GM12878 (cell line): ENCODE data around the gene AKT3. TPM values are rescaled to one million over a fixed set of nuclear protein-coding genes. Genes with fewer than 3 reads are reported as not detected.

Experiments
- ATAC-seq: fragments of 200-7000 bp; cut with Tn5 transposase; 3 replicates; pipeline ENCODE4 v1.9.1; 2020; ENCODE audit warnings: mild to moderate bottlenecking, moderate library complexity
- BruUV-seq: library from RNA; stranded (reverse); fragments of 400-500 nt; replicated peaks from 2 replicates; lab custom pipeline; 2021; lab: Mats Ljungman, UMichigan
- CTCF ChIA-PET: fragments of 300-600 bp; sonication (Branson Sonifier 250); formaldehyde crosslinking; extraction: SDS; loops from one replicate; lab custom pipeline; 2021; ENCODE audit warnings: inconsistent platforms; lab: Yijun Ruan, JAX
- POLR2A ChIA-PET: fragments of 350-600 bp; formaldehyde crosslinking; extraction: SDS; loops from one replicate; lab custom pipeline; 2021; ENCODE audit warnings: inconsistent platforms; lab: Charles Lee
- RAD21 ChIA-PET: fragments of 300-600 bp; sonication (Branson Sonifier 250); formaldehyde crosslinking; loops from one replicate; lab custom pipeline; 2023; ENCODE audit warnings: antibody characterized with exemption; ENCODE audit not compliant: unreplicated experiment; lab: Charles Lee
- SMC1A ChIA-PET: fragments of 300-600 bp; sonication (Branson Sonifier 250); formaldehyde crosslinking; loops from one replicate; lab custom pipeline; 2023; ENCODE audit not compliant: unreplicated experiment, uncharacterized antibody; lab: Charles Lee
- DNase-seq: peaks from one replicate; pipeline ENCODE4 v3.0.0-alpha.2; 2011; ENCODE audit warnings: low read depth, low spot score
- FAIRE-seq: peaks from 3 replicates; lab custom pipeline; 2011; peaks lifted over from hg19 to GRCh38; lab: Jason Lieb, UNC
- H2AFZ ChIP-seq: 2 replicates; pipeline ENCODE4 v1.6.0; 2011; ENCODE audit warnings: low read depth, low read length, control low read depth; ENCODE audit not compliant: control insufficient read depth
- H3K27ac ChIP-seq: 2 replicates; pipeline ENCODE4 v1.5.1; 2011; ENCODE audit warnings: control low read depth; ENCODE audit not compliant: control insufficient read depth, insufficient read depth
- H3K27me3 ChIP-seq, 2 experiments: replicated peaks in 1 of 2; 2 replicates each; pipeline versions ENCODE4 v1.6.0 to v1.6.1; 2011; ENCODE audit warnings: low read length in 1 of 2; ENCODE audit not compliant: control insufficient read depth in 2 of 2, insufficient read depth in 2 of 2
- H3K36me3 ChIP-seq, 2 experiments: 2 replicates each; pipeline ENCODE4 v1.5.1; 2011; ENCODE audit warnings: low read length in 1 of 2; ENCODE audit not compliant: control insufficient read depth in 2 of 2, insufficient read depth in 2 of 2
- H3K4me1 ChIP-seq: 2 replicates; pipeline ENCODE4 v1.6.1; 2011; ENCODE audit warnings: mild to moderate bottlenecking, low read length, moderate library complexity, mixed read lengths; ENCODE audit not compliant: control insufficient read depth, insufficient read depth
- H3K4me2 ChIP-seq: 2 replicates; pipeline ENCODE4 v1.6.0; 2011; ENCODE audit warnings: control low read depth; ENCODE audit not compliant: control insufficient read depth, insufficient read depth
- H3K4me3 ChIP-seq: fragments of 200-600 bp; sonication (generic); 2 replicates; pipeline ENCODE4 v1.5.1; 2016
- H3K79me2 ChIP-seq: 2 replicates; pipeline ENCODE4 v1.6.0; 2011; ENCODE audit warnings: low read length; ENCODE audit not compliant: control insufficient read depth, insufficient read depth
- H3K9ac ChIP-seq: 2 replicates; pipeline ENCODE4 v1.8.0; 2011; ENCODE audit warnings: low read length, control low read depth, mixed read lengths; ENCODE audit not compliant: control insufficient read depth, insufficient read depth
- H3K9me3 ChIP-seq: replicated peaks from 3 replicates; pipeline ENCODE4 v1.5.1; 2011; ENCODE audit warnings: mild to moderate bottlenecking, low read length; ENCODE audit not compliant: control insufficient read depth, insufficient read depth
- H4K20me1 ChIP-seq: 2 replicates; pipeline ENCODE4 v1.6.0; 2011; ENCODE audit not compliant: control insufficient read depth, insufficient read depth
- ATF3 ChIP-seq: IDR thresholded peaks from 2 replicates; pipeline ENCODE4 v1.6.1; 2011; ENCODE audit warnings: low read depth, mild to moderate bottlenecking, low read length, moderate library complexity, borderline replicate concordance; ENCODE audit errors: extremely low read depth
- BMI1 ChIP-seq: fragments of 450-650 bp; IDR thresholded peaks from 2 replicates; pipeline ENCODE4 v1.6.1; 2016; ENCODE audit warnings: mild to moderate bottlenecking, moderate library complexity, borderline replicate concordance
- CBX5 ChIP-seq: sonication (generic); IDR thresholded peaks from 2 replicates; pipeline ENCODE4 v1.6.1; 2016; ENCODE audit warnings: low read depth, moderate library complexity, mild to moderate bottlenecking, inconsistent platforms
- CREM ChIP-seq: IDR thresholded peaks from 2 replicates; pipeline ENCODE4 v1.6.1; 2014; ENCODE audit warnings: antibody characterized with exemption, low read depth
- EED ChIP-seq: sonication (generic); IDR thresholded peaks from 2 replicates; pipeline ENCODE4 v1.6.1; 2016; ENCODE audit warnings: antibody characterized with exemption, low read depth
- HDGF ChIP-seq: fragments of 450-650 bp; IDR thresholded peaks from 2 replicates; pipeline ENCODE4 v1.6.1; 2016; ENCODE audit warnings: antibody characterized with exemption
- KLF5 ChIP-seq: fragments of 450-650 bp; IDR thresholded peaks from 2 replicates; pipeline ENCODE4 v1.6.1; 2014; ENCODE audit warnings: mild to moderate bottlenecking; ENCODE audit not compliant: partially characterized antibody
- LARP7 ChIP-seq: fragments of 450-650 bp; IDR thresholded peaks from 2 replicates; pipeline ENCODE4 v1.6.1; 2017; ENCODE audit warnings: mild to moderate bottlenecking
- NBN ChIP-seq: fragments of 450-650 bp; IDR thresholded peaks from 2 replicates; pipeline ENCODE4 v1.6.1; 2016
- PRDM15 ChIP-seq: fragments of 450-650 bp; formaldehyde crosslinking; IDR thresholded peaks from 2 replicates; pipeline ENCODE4 v1.4.0; 2020; ENCODE audit warnings: mild to moderate bottlenecking, moderate library complexity
- RAD21 ChIP-seq: IDR thresholded peaks from 2 replicates; pipeline ENCODE4 v1.6.1; 2011; ENCODE audit warnings: mild to moderate bottlenecking, low read depth, low read length, moderate library complexity; ENCODE audit not compliant: insufficient read depth
- SRF ChIP-seq, 2 experiments: IDR thresholded peaks; 2 replicates each; pipeline ENCODE4 v1.6.1; 2011; ENCODE audit warnings: low read depth in 2 of 2, low read length in 2 of 2, mild to moderate bottlenecking in 1 of 2, moderate library complexity in 1 of 2
- TARDBP ChIP-seq: IDR thresholded peaks from 2 replicates; pipeline ENCODE4 v1.6.1; 2016; ENCODE audit warnings: borderline replicate concordance
- USF2 ChIP-seq: IDR thresholded peaks from 2 replicates; pipeline ENCODE4 v1.6.1; 2011; ENCODE audit warnings: low read depth, low read length, improper control_type of control experiment, borderline replicate concordance
- WRNIP1 ChIP-seq: IDR thresholded peaks from 2 replicates; pipeline ENCODE4 v1.6.1; 2011; ENCODE audit warnings: low read depth, low read length, improper control_type of control experiment, borderline replicate concordance
- ZBTB33 ChIP-seq: fragments of 450-650 bp; IDR thresholded peaks from 2 replicates; pipeline ENCODE4 v1.6.1; 2017; ENCODE audit warnings: mild to moderate bottlenecking
- ZNF24 ChIP-seq: fragments of 450-650 bp; IDR thresholded peaks from 2 replicates; pipeline ENCODE4 v1.6.1; 2017; ENCODE audit warnings: antibody characterized with exemption, mild to moderate bottlenecking
- ZNF622 ChIP-seq: fragments of 450-650 bp; IDR thresholded peaks from 2 replicates; pipeline ENCODE4 v1.6.1; 2017; ENCODE audit warnings: mild to moderate bottlenecking, inconsistent platforms
- in situ Hi-C: fragments of 300-500 bp; cut with MboI; formaldehyde crosslinking; loops from 9 replicates; pipeline ENCODE4 v1.14.3; 2018; ENCODE audit warnings: mixed read lengths
- intact Hi-C: fragments of 100-400 bp; cut with micrococcal nuclease; formaldehyde crosslinking; loops from one replicate; pipeline ENCODE4 v1.14.2; 2022; ENCODE audit not compliant: unreplicated experiment
- polyA plus RNA-seq, 11 experiments: library from polyadenylated mRNA; depleted of rRNA in 4 of 11; unstranded in 6 of 11; stranded (reverse) in 5 of 11; fragments of >200 nt; fragmentation: Nextera tagmentation in 4 of 11; fragmentation: Illumina TruSeq in 1 of 11; extraction: Ambion mirVana in 4 of 11; extraction: Trizol in 1 of 11; gene quantifications; 1 replicate in 1 of 11; 2 replicates in 10 of 11; pipeline versions ENCODE4 v1.2.1 to v1.2.3, GENCODE V29; 2011 to 2016; ENCODE audit warnings: inconsistent platforms in 2 of 11, missing spikeins in 2 of 11, low read depth in 1 of 11
- total RNA-seq, 4 experiments: library from RNA; depleted of rRNA in 3 of 4; stranded (reverse); fragments of >200 nt in 3 of 4; fragmentation: Illumina TruSeq in 1 of 4; extraction: Trizol in 1 of 4; gene quantifications; 2 replicates each; pipeline versions ENCODE4 v1.2.1 to v1.2.3, GENCODE V29; 2013 to 2021

AKT3 gene
- total and polyA plus RNA-seq, 10 of the 15 experiments (the other 5 are each of a cell fraction or from before 2014, with no cell fraction given), result 0.03 to 0.56 (median 0.19) TPM

DNA sequence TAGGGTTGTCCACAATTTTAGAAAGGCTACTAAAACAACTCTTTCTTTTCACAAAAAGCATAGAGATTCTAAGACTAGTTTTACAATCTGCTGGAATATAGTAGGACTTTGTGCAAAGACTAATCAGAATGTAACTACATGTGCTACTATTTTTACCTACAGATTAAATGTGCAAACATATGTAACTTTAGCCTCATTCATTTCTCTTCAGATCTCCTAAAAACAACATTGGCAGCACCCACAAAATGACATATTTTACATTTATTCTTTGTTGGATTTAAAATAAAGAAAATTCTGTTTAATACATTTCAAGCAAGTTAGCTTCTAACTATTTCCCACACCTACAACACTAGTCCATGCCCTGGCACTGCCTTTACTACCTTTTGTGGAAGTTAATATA, 292.2 kb downstream of the AKT3 start:
- POLR2A ChIA-PET, result no interaction called here
- SMC1A ChIA-PET, result interaction anchor here (2.1 kb wide), 1 partner anchor 10 kb away, joined by 9 read pairs; no protein-coding TSS in a partner anchor
- ATAC-seq (no peak), DNase-seq (no peak), FAIRE-seq (no peak)
- no peaks in the 10 kb centered on the region for H3K27me3 ChIP-seq
- no TSS peak for BruUV-seq
- H4K20me1 ChIP-seq, result no peaks in the 10 kb centered on the region
- no peaks in the 10 kb centered on the region for H3K4me1 ChIP-seq
- in situ Hi-C loops, result no loop called here
- no peak overlapping the region for H3K27ac ChIP-seq
- H3K9me3 ChIP-seq, result no peaks in the 10 kb centered on the region; the same call in none of the 3 replicates
- H3K4me2 ChIP-seq, result no peak overlapping the region
- H3K36me3 ChIP-seq, result peaks cover 0 to 2% of the 10 kb centered on the region in 2 experiments; a peak in 1 of 4 replicates
- RAD21 ChIA-PET, result no interaction called here
- intact Hi-C loops, result no loop called here
- H3K79me2 ChIP-seq, result no peaks in the 10 kb centered on the region
- TF ChIP-seq CREM (no peak), RAD21 (no peak), WRNIP1 (no peak), SRF (IDR thresholded peaks at IDR 0.05; ENCODE audit: low read depth in 2 of 2, low read length in 2 of 2) (no peak), ATF3 (no peak), USF2 (no peak), BMI1 (no peak), ZNF622 (no peak), HDGF (no peak), NBN (no peak), KLF5 (no peak), ZBTB33 (no peak), ZNF24 (no peak), TARDBP (no peak), PRDM15 (no peak), EED (no peak), CBX5 (no peak), LARP7 (no peak)
- H2AFZ ChIP-seq, result no peak overlapping the region
- no peak overlapping the region for H3K9ac ChIP-seq
- H3K4me3 ChIP-seq, result no peak overlapping the region
- CTCF ChIA-PET, result interaction anchor here (0.7 to 1.0 kb wide), 2 partner anchors 189 to 715 kb away, joined by 3 to 5 read pairs; no protein-coding TSS in a partner anchor
